Activated T-cell treated with anti-CD3 and anti-CD28 coated beads, Interleukin-2, amount 50 U/mL, for 72 hours (primary cell): ENCODE data around the gene BRI3. TPM values are rescaled to one million over a fixed set of nuclear protein-coding genes. Genes with fewer than 3 reads are reported as not detected.

ENCODE experiments used
- ATAC-seq, 2 donors: fragments of 150-1000 bp; cut with Tn5 transposase; replicated peaks in 1 of 2; 2 replicates each; pipeline ENCODE4 v1.10.0; 2021; ENCODE audit warnings: moderate library complexity in 2 of 2, mild to moderate bottlenecking in 1 of 2
- DNase-seq, 2 donors: peaks; one replicate each; pipeline ENCODE4 v3.0.0; 2021 to 2022; ENCODE audit warnings: mixed read lengths in 1 of 2
- H3K27ac Mint-ChIP-seq: one replicate; pipeline ENCODE4 v1.8.0; 2022; ENCODE audit warnings: mild to moderate bottlenecking, moderate library complexity, mixed read lengths
- H3K27me3 Mint-ChIP-seq: one replicate; pipeline ENCODE4 v1.8.0; 2022; ENCODE audit warnings: low read depth, mixed read lengths
- H3K36me3 Mint-ChIP-seq, 2 donors: one replicate each; pipeline ENCODE4 v1.8.0; 2022; ENCODE audit warnings: mixed read lengths in 2 of 2, mild to moderate bottlenecking in 1 of 2; ENCODE audit not compliant: insufficient read depth in 2 of 2
- H3K4me1 Mint-ChIP-seq: one replicate; pipeline ENCODE4 v1.8.0; 2022; ENCODE audit warnings: low read depth, mixed read lengths
- H3K4me3 Mint-ChIP-seq, 2 donors: one replicate each; pipeline ENCODE4 v1.8.0; 2022; ENCODE audit warnings: mild to moderate bottlenecking in 2 of 2, mixed read lengths in 2 of 2, moderate library complexity in 2 of 2
- H3K9me3 Mint-ChIP-seq, 2 donors: one replicate each; pipeline ENCODE4 v1.8.0; 2022; ENCODE audit warnings: mixed read lengths in 2 of 2
- total RNA-seq, 2 donors: library from RNA; stranded (reverse); gene quantifications; one replicate each; pipeline ENCODE4 v1.2.3, GENCODE V29; 2022

BRI3 gene
- 10 to 100 TPM; 84.2 to 90.0 TPM for total RNA-seq

GRCh38 chr7:98280791-98281756 lies at the start of gene BRI3:
BRI3 (plus strand) TSS chr7:98281686; CDS start chr7:98281796, 110 bp downstream.
- Mint-ChIP-seq H3K27me3 (no peaks in the 10 kb centered on the region), H3K9me3 (no peaks in the 10 kb centered on the region), H3K4me3 (peak within 1 kb of the TSS; percentile 87 to 88), H3K4me1 (peaks cover 25% of the 10 kb centered on the region), H3K36me3 (peaks cover 0 to 6% of the 10 kb centered on the region in 2 donors), H3K27ac (peak within 1 kb of the TSS; percentile 65)
- ATAC-seq, result peak; percentile 85 to 87
- peak; percentile 86 to 87 for DNase-seq

GRCh38 chr7:98232263-98232585 lies 49.3 kb upstream of the BRI3 start:
- DNase-seq (no peak), ATAC-seq (no peak)
- no peaks in the 10 kb centered on the region for H3K36me3 Mint-ChIP-seq
- no peak overlapping the region for H3K27ac Mint-ChIP-seq
- H3K4me3 Mint-ChIP-seq, result no peak overlapping the region
- no peaks in the 10 kb centered on the region for H3K27me3 Mint-ChIP-seq
- no peaks in the 10 kb centered on the region for H3K9me3 Mint-ChIP-seq
- no peaks in the 10 kb centered on the region for H3K4me1 Mint-ChIP-seq

- ATAC-seq (no peak), DNase-seq (no peak)
- Mint-ChIP-seq H3K9me3 (no peaks in the 10 kb centered on the region), H3K36me3 (no peaks in the 10 kb centered on the region), H3K4me3 (no peak overlapping the region), H3K4me1 (no peaks in the 10 kb centered on the region), H3K27me3 (no peaks in the 10 kb centered on the region), H3K27ac (no peak overlapping the region)
Measured at GRCh38 chr7:98232799-98233198, 48.7 kb upstream of the BRI3 start.

GRCh38 chr7:98233219-98234070 lies 48.0 kb upstream of the BRI3 start:
- Mint-ChIP-seq H3K4me3 (no peak overlapping the region), H3K27me3 (no peaks in the 10 kb centered on the region), H3K4me1 (no peaks in the 10 kb centered on the region), H3K9me3 (no peaks in the 10 kb centered on the region), H3K27ac (no peak overlapping the region), H3K36me3 (no peaks in the 10 kb centered on the region)
- ATAC-seq (no peak), DNase-seq (no peak)

GRCh38 chr7:98234429-98235147 lies 46.9 kb upstream of the BRI3 start:
- ATAC-seq, result no peak

GRCh38 chr7:98235901-98236300 lies 45.6 kb upstream of the BRI3 start:
- H3K9me3 Mint-ChIP-seq, result no peaks in the 10 kb centered on the region
- H3K4me3 Mint-ChIP-seq, result no peak overlapping the region
- DNase-seq (no peak), ATAC-seq (no peak)
- no peaks in the 10 kb centered on the region for H3K4me1 Mint-ChIP-seq
- no peak overlapping the region for H3K27ac Mint-ChIP-seq
- H3K36me3 Mint-ChIP-seq, result peaks cover 0 to 2% of the 10 kb centered on the region in 2 donors
- no peaks in the 10 kb centered on the region for H3K27me3 Mint-ChIP-seq

More at GRCh38 chr7:98234429-98235147, 46.9 kb upstream of the BRI3 start:
- H3K36me3 Mint-ChIP-seq, result peaks cover 0 to 2% of the 10 kb centered on the region in 2 donors
- H3K4me1 Mint-ChIP-seq, result no peaks in the 10 kb centered on the region
- no peak overlapping the region for H3K27ac Mint-ChIP-seq
- no peaks in the 10 kb centered on the region for H3K27me3 Mint-ChIP-seq
- H3K4me3 Mint-ChIP-seq, result no peak overlapping the region
- no peak for DNase-seq
- no peaks in the 10 kb centered on the region for H3K9me3 Mint-ChIP-seq

GRCh38 chr7:98236355-98237185 lies 44.9 kb upstream of the BRI3 start:
- Mint-ChIP-seq H3K4me1 (no peaks in the 10 kb centered on the region), H3K4me3 (no peak overlapping the region), H3K27ac (no peak overlapping the region), H3K9me3 (no peaks in the 10 kb centered on the region), H3K27me3 (no peaks in the 10 kb centered on the region), H3K36me3 (peaks cover 0 to 2% of the 10 kb centered on the region in 2 donors)
- ATAC-seq (no peak), DNase-seq (no peak)

GRCh38 chr7:98238076-98238475 lies 43.4 kb upstream of the BRI3 start:
- Mint-ChIP-seq H3K27ac (no peak overlapping the region), H3K4me3 (no peak overlapping the region), H3K9me3 (no peaks in the 10 kb centered on the region), H3K36me3 (peaks cover 0 to 2% of the 10 kb centered on the region in 2 donors), H3K4me1 (no peaks in the 10 kb centered on the region), H3K27me3 (no peaks in the 10 kb centered on the region)
- DNase-seq, result no peak
- ATAC-seq, result no peak

GRCh38 chr7:98238976-98239375 lies 42.5 kb upstream of the BRI3 start:
- Mint-ChIP-seq H3K27me3 (no peaks in the 10 kb centered on the region), H3K4me3 (no peak overlapping the region), H3K4me1 (no peaks in the 10 kb centered on the region), H3K27ac (no peak overlapping the region), H3K9me3 (no peaks in the 10 kb centered on the region), H3K36me3 (peaks cover 0 to 2% of the 10 kb centered on the region in 2 donors)
- ATAC-seq (no peak), DNase-seq (no peak)

- H3K27ac Mint-ChIP-seq, result no peak overlapping the region
- no peak overlapping the region for H3K4me3 Mint-ChIP-seq
- peaks cover 0 to 2% of the 10 kb centered on the region in 2 donors for H3K36me3 Mint-ChIP-seq
Measured at GRCh38 chr7:98240961-98241673, 40.4 kb upstream of the BRI3 start.

GRCh38 chr7:98241674-98242241 lies 39.7 kb upstream of the BRI3 start:
- DNase-seq (no peak), ATAC-seq (no peak)
- H3K27ac Mint-ChIP-seq, result no peak overlapping the region
- no peaks in the 10 kb centered on the region for H3K9me3 Mint-ChIP-seq
- no peaks in the 10 kb centered on the region for H3K4me1 Mint-ChIP-seq
- H3K27me3 Mint-ChIP-seq, result no peaks in the 10 kb centered on the region
- no peak overlapping the region for H3K4me3 Mint-ChIP-seq
- H3K36me3 Mint-ChIP-seq, result peaks cover 0 to 2% of the 10 kb centered on the region in 2 donors

More at GRCh38 chr7:98240961-98241673, 40.4 kb upstream of the BRI3 start:
- Mint-ChIP-seq H3K4me1 (no peaks in the 10 kb centered on the region), H3K27me3 (no peaks in the 10 kb centered on the region), H3K9me3 (no peaks in the 10 kb centered on the region)
- DNase-seq, result peak; percentile 21 to 35
- no peak for ATAC-seq
